Body of pancreas (tissue), 4 donors: ENCODE data around the gene PLEKHG5. TPM values are rescaled to one million over a fixed set of nuclear protein-coding genes. Genes with fewer than 3 reads are reported as not detected.

Experiments
- ATAC-seq: fragments of 150-250 bp; one replicate; pipeline ENCODE4 v1.9.1; 2016
- DNase-seq, 4 donors: peaks; one replicate each; pipeline ENCODE4 v3.0.0-alpha.2; 2019
- H3K27ac ChIP-seq, 4 donors: fragments of 200-600 bp; sonication (generic); 1 replicate in 3 of 4; 2 replicates in 1 of 4; pipeline versions ENCODE4 v1.5.1 to v1.6.1; 2016 to 2019; ENCODE audit warnings: mild to moderate bottlenecking in 1 of 4, mixed read lengths in 1 of 4, moderate library complexity in 1 of 4
- H3K27me3 ChIP-seq, 2 donors: fragments of 200-600 bp; sonication (generic); one replicate each; pipeline ENCODE4 v1.6.0; 2016; ENCODE audit warnings: mild to moderate bottlenecking in 1 of 2
- H3K36me3 ChIP-seq, 2 donors: fragments of 200-600 bp; sonication (generic); replicated peaks in 1 of 2; 2 replicates each; pipeline ENCODE4 v1.5.1; 2016; ENCODE audit warnings: low read depth in 2 of 2; ENCODE audit not compliant: insufficient read depth in 1 of 2
- H3K4me1 ChIP-seq: fragments of 200-600 bp; sonication (generic); one replicate; pipeline ENCODE4 v1.6.0; 2016
- H3K4me3 ChIP-seq, 2 donors: fragments of 200-600 bp; sonication (generic); 1 replicate in 1 of 2; 2 replicates in 1 of 2; pipeline ENCODE4 v1.5.1; 2016 to 2019
- H3K9me3 ChIP-seq, 3 donors: fragments of 200-600 bp; sonication (generic); 1 replicate in 2 of 3; 2 replicates in 1 of 3; pipeline ENCODE4 v1.5.1; 2016
- CTCF ChIP-seq, 7 experiments: fragments of 450-650 bp in 4 of 7; fragments of 200-600 bp in 3 of 7; sonication (generic) in 3 of 7; IDR thresholded peaks; one replicate each; pipeline ENCODE4 v1.5.1; 2016 to 2019; ENCODE audit warnings: antibody characterized with exemption in 7 of 7
- POLR2A ChIP-seq, 3 donors: fragments of 450-650 bp; IDR thresholded peaks; one replicate each; pipeline ENCODE4 v1.6.1; 2016; ENCODE audit warnings: antibody characterized with exemption in 3 of 3, mild to moderate bottlenecking in 2 of 3
- WGBS, 2 donors: methylation state at CpG; one replicate each; pipeline ENCODE4 v1.1.5; 2017; 5-methylcytosine and 5-hydroxymethylcytosine counted together
- intact Hi-C: fragments of 100-400 bp; cut with DNase I; formaldehyde crosslinking; loops from one replicate; pipeline ENCODE4 v1.15.1; 2023
- total RNA-seq, 2 donors: library from RNA; depleted of rRNA; stranded (reverse); fragments of >200 nt; gene quantifications; one replicate each; pipeline ENCODE4 v1.1.0, GENCODE V29; 2016

PLEKHG5 gene
- total RNA-seq, 2 donors from 2014 or later, result 5.2 to 8.6 TPM

- Histone ChIP-seq H3K27ac (no peak overlapping the region), H3K27me3 (no peaks in the 10 kb centered on the region), H3K36me3 (no peaks in the 10 kb centered on the region), H3K4me3 (no peak overlapping the region), H3K4me1 (no peaks in the 10 kb centered on the region), H3K9me3 (no peaks in the 10 kb centered on the region)
- ATAC-seq (no peak), DNase-seq (no peak)
- no peak for TF ChIP-seq CTCF (IDR thresholded peaks at IDR 0.05)
- TF ChIP-seq POLR2A (IDR thresholded peaks at IDR 0.05), result no peak
- WGBS, 2 donors, result 64 to 73% methylated on average over 17 to 18 of the region's 18 CpGs
- intact Hi-C loops, result no loop called here
Observed at GRCh38 chr1:6508154-6508815, 16.8 kb upstream of the PLEKHG5 start.

GRCh38 chr1:6507461-6507911 is 16.0 kb upstream of the PLEKHG5 start:
- TF ChIP-seq POLR2A (IDR thresholded peaks at IDR 0.05) (no peak), CTCF (IDR thresholded peaks at IDR 0.05) (no peak)
- H3K27ac ChIP-seq, result no peak overlapping the region
- WGBS, 2 donors, result 61% methylated on average over 10 of the region's 12 CpGs; no CpG with 5 or more reads in 1 of the 2 donors

DNA sequence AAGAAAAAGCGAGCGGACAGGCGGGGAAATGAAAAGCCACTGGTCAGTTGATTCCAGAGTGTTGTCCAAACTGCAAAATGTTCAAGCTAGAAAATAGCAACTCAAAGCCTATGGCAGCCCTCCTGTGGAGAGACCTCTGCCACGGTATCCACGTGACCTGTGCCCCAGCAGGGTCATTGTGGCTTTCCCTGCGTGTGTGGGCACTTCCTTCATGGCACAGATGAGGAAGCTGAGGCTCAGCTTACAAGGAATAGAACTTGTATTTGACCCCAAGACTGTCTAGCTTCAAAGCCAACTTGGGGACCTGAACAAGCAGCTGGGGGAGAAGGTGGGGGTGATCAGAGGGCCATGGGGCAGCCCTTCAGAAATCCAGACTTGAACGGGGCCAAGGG is 15.6 kb upstream of the PLEKHG5 start:
- H3K36me3 ChIP-seq, result no peaks in the 10 kb centered on the region
- no peak overlapping the region for H3K4me3 ChIP-seq
- ATAC-seq, result no peak
- intact Hi-C loops, result no loop called here
- no peaks in the 10 kb centered on the region for H3K27me3 ChIP-seq
- no peaks in the 10 kb centered on the region for H3K9me3 ChIP-seq
- TF ChIP-seq POLR2A (IDR thresholded peaks at IDR 0.05) (no peak), CTCF (IDR thresholded peaks at IDR 0.05) (no peak)
- WGBS, 2 donors, result 62 to 70% methylated on average over 6 to 7 of the region's 7 CpGs
- peaks cover under 1% of the 10 kb centered on the region for H3K4me1 ChIP-seq
- DNase-seq, result no peak
- H3K27ac ChIP-seq, result no peak overlapping the region

More at GRCh38 chr1:6507461-6507911, 16.0 kb upstream of the PLEKHG5 start:
- intact Hi-C loops, result no loop called here
- no peaks in the 10 kb centered on the region for H3K36me3 ChIP-seq
- no peaks in the 10 kb centered on the region for H3K27me3 ChIP-seq
- no peak for ATAC-seq
- DNase-seq, result no peak
- H3K4me3 ChIP-seq, result no peak overlapping the region
- no peaks in the 10 kb centered on the region for H3K9me3 ChIP-seq
- H3K4me1 ChIP-seq, result no peaks in the 10 kb centered on the region

DNA sequence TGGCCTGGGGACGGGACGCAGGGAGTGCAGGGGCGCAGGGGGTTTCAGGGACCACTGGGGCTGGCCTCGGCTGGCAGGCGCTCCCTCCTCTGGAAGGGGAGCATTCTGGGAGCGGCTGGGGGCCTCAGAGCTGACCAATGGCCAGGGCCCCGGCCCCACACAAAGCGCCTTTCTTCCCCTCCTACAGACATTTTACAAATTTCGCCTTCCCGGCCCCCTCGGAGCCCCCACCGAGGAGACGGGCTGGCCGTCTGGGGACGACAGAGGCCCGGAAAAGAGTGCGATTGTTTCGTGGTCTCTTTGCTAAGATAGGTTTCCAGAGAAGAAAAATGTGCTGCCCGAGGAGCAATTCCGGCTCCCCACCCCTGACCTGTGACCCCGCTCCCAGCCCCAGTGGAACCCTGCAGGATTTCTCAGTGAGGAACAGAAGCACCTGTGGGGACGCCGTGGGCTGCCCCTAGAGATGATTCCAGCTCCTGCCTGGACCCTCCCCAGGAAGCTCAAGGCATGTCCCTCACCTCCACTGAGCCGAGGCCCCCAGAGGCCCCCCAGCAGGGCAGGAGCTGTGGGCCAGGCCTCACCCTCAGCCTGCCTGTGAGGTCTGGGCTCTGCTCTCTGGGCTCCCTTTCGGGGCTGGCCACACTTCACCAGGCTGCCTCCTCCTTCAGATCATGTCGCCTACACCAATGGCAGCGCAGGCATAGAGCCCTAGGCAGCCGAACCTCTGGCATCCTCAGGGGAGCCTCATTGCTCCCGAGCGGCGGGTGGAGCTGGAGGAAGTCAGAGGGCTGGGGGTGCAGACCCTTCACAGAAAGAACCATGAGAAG is 15.0 kb upstream of the PLEKHG5 start:
- Histone ChIP-seq H3K9me3 (no peaks in the 10 kb centered on the region), H3K27me3 (no peaks in the 10 kb centered on the region), H3K4me3 (no peak overlapping the region), H3K36me3 (no peaks in the 10 kb centered on the region), H3K27ac (no peak overlapping the region), H3K4me1 (peaks cover 5% of the 10 kb centered on the region)
- TF ChIP-seq POLR2A (IDR thresholded peaks at IDR 0.05) (no peak), CTCF (IDR thresholded peaks at IDR 0.05) (no peak)
- intact Hi-C loops, result no loop called here
- WGBS, 2 donors, result 65 to 69% methylated on average over 3 to 28 of the region's 31 CpGs
- no peak for ATAC-seq
- no peak for DNase-seq
